Measurements from ENCODE around the gene M6PR. TPM values are rescaled to one million over a fixed set of nuclear protein-coding genes. Genes with fewer than 3 reads are reported as not detected.

Gene M6PR
- total and polyA plus RNA-seq, 10 of the 15 experiments (the other 5 are each of a cell fraction or from before 2014, with no cell fraction given) = 65.4 to 209 (median 139) TPM

DNA sequence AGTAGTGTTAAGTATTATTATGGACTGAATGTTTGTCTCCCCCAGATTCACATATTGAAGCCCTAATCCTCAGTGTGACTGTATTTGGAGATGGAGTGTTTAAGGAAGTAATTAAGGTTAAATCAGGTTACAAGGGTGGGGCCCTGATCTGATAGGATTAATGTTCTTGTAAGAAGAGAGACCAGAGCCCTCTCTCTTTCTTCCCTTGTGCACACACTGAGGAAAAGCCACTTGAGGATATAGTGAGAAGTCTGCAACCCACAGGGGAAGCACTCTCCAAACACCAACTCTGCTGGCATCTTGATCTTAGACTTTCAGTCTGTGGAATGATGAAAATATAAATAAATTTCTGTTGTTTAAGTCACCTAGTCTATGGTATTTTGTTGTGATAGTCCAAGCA lies 37.7 kb upstream of the M6PR start (continued):
- TF ChIP-seq FOS (IDR thresholded peaks at IDR 0.05; ENCODE audit: borderline replicate concordance, extremely low read depth, insufficient read length) = no peak
- TF ChIP-seq HDAC6 (IDR thresholded peaks at IDR 0.05; ENCODE audit: unreplicated experiment) = no peak
- TF ChIP-seq IKZF2 (IDR thresholded peaks at IDR 0.05) = no peak

DNA sequence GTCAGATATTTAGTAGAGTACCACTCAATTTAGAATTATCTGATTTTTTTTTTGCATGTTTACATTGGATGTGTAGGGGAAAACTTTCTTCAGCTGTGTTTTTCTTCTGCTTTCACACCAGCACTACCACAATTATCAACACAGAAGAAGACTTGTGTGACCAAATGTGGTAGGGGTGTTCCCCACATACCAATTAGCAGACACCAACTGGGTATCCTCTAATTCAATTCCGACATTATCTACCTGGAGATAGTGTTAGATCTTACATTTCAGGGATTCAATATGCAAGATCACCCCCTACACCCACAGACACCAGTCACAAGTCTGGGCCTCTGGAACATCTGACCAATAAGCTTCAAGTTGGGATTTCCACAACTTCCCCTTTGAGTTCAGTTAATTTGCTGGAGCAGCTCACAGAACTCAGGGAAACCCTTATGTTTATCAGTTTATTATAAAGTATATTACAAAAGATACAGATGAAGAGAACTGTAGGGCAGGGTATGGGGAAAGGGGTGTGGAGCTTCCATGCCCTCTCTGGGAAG lies 35.8 kb upstream of the M6PR start:
- TF ChIP-seq MTA2 (IDR thresholded peaks at IDR 0.05; ENCODE audit: low read depth) (peak; percentile 73; the same call in 1 of the 2 replicates), CHD2 (IDR thresholded peaks at IDR 0.05; ENCODE audit: borderline replicate concordance, low read depth, low read length) (no peak)
- no peak for FAIRE-seq
- Histone ChIP-seq H2AFZ (ENCODE audit: control insufficient read depth, low read depth, low read length) (no peak overlapping the region), H3K4me3 (no peak overlapping the region), H4K20me1 (ENCODE audit: control insufficient read depth, insufficient read depth) (no peaks in the 10 kb centered on the region), H3K27ac (ENCODE audit: control insufficient read depth, insufficient read depth) (no peak overlapping the region), H3K27me3 (replicated peaks in 1 of 2; ENCODE audit: control insufficient read depth in 2 of 2, insufficient read depth in 2 of 2, low read length in 1 of 2) (no peaks in the 10 kb centered on the region), H3K4me1 (ENCODE audit: control insufficient read depth, insufficient read depth, low read length) (peaks cover 5% of the 10 kb centered on the region; the same call in 1 of the 2 replicates), H3K9me3 (replicated peaks; ENCODE audit: control insufficient read depth, insufficient read depth, low read length) (no peaks in the 10 kb centered on the region), H3K36me3 (ENCODE audit: control insufficient read depth in 2 of 2, insufficient read depth in 2 of 2, low read length in 1 of 2) (no peaks in the 10 kb centered on the region), H3K79me2 (ENCODE audit: control insufficient read depth, insufficient read depth, low read length) (no peaks in the 10 kb centered on the region), H3K9ac (ENCODE audit: control insufficient read depth, insufficient read depth, low read length) (no peak overlapping the region), H3K4me2 (ENCODE audit: control insufficient read depth, insufficient read depth) (no peak overlapping the region)
- in situ Hi-C loops (cut with MboI) (no loop called here), intact Hi-C loops (cut with micrococcal nuclease; ENCODE audit: unreplicated experiment) (no loop called here)
- RAD21 ChIA-PET (ENCODE audit: unreplicated experiment) = no interaction called here
- no TSS peak for BruUV-seq (replicated peaks)
- SMC1A ChIA-PET (ENCODE audit: uncharacterized antibody, unreplicated experiment) = no interaction called here
- DNase-seq (ENCODE audit: low read depth, low spot score) = no peak
- CTCF ChIA-PET = interaction anchor here (0.7 kb wide), 1 partner anchor 441 kb away, joined by 3 read pairs; no protein-coding TSS in a partner anchor
- WGBS (ENCODE audit: insufficient coverage, insufficient replicate concordance, low lambda C conversion rate, missing lambda C conversion rate) = 36% methylated on average over 1 of the region's 1 CpG
- POLR2A ChIA-PET = no interaction called here
- ATAC-seq = no peak

DNA sequence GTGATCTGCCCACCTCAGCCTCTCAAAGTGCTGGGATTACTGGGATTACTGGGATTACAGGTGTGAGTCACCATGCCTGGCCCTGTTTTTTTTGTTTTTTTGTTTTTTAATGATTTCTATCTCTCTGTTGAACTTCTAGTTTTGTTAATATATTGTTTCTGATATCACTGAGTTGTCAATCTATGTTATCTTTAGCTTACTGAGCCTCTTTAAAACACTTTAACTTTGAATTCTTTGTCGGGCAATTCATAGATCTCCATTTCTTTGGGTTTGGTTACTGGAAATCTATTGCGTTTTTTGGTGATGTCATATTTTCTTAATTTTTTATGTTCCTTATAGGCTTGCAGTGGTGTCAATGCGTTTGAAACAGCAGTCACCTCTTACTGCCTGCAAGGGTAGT lies 30.7 kb upstream of the M6PR start:
- Histone ChIP-seq H4K20me1 (ENCODE audit: control insufficient read depth, insufficient read depth) (no peaks in the 10 kb centered on the region), H3K27ac (ENCODE audit: control insufficient read depth, insufficient read depth) (no peak overlapping the region), H3K9me3 (replicated peaks; ENCODE audit: control insufficient read depth, insufficient read depth, low read length) (no peaks in the 10 kb centered on the region), H3K79me2 (ENCODE audit: control insufficient read depth, insufficient read depth, low read length) (no peaks in the 10 kb centered on the region), H2AFZ (ENCODE audit: control insufficient read depth, low read depth, low read length) (no peak overlapping the region), H3K4me2 (ENCODE audit: control insufficient read depth, insufficient read depth) (no peak overlapping the region), H3K36me3 (ENCODE audit: control insufficient read depth in 2 of 2, insufficient read depth in 2 of 2, low read length in 1 of 2) (no peaks in the 10 kb centered on the region), H3K27me3 (replicated peaks in 1 of 2; ENCODE audit: control insufficient read depth in 2 of 2, insufficient read depth in 2 of 2, low read length in 1 of 2) (no peaks in the 10 kb centered on the region), H3K4me3 (no peak overlapping the region), H3K9ac (ENCODE audit: control insufficient read depth, insufficient read depth, low read length) (no peak overlapping the region), H3K4me1 (ENCODE audit: control insufficient read depth, insufficient read depth, low read length) (no peaks in the 10 kb centered on the region)
- WGBS (ENCODE audit: insufficient coverage, insufficient replicate concordance, low lambda C conversion rate, missing lambda C conversion rate) = 64% methylated on average over 3 of the region's 3 CpGs
- in situ Hi-C loops (cut with MboI) = no loop called here
- intact Hi-C loops (cut with micrococcal nuclease; ENCODE audit: unreplicated experiment) = no loop called here
- ChIA-PET SMC1A (ENCODE audit: uncharacterized antibody, unreplicated experiment) (no interaction called here), RAD21 (ENCODE audit: unreplicated experiment) (no interaction called here), POLR2A (no interaction called here), CTCF (no interaction called here)
- no peak for ATAC-seq
- no peak for DNase-seq (ENCODE audit: low read depth, low spot score)
- no peak for FAIRE-seq
- no TSS peak for BruUV-seq (replicated peaks)
- no peak for TF ChIP-seq SREBF1 (IDR thresholded peaks at IDR 0.05; ENCODE audit: low read length)
- no peak for TF ChIP-seq RBBP5 (conservative IDR thresholded peaks at IDR 0.05)
- no peak for TF ChIP-seq RAD51 (IDR thresholded peaks at IDR 0.05)
- TF ChIP-seq CBFB (IDR thresholded peaks at IDR 0.05; ENCODE audit: low read depth) = no peak
- TF ChIP-seq, protein P1, sequence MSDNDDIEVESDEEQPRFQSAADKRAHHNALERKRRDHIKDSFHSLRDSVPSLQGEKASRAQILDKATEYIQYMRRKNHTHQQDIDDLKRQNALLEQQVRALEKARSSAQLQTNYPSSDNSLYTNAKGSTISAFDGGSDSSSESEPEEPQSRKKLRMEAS (IDR thresholded peaks at IDR 0.05; ENCODE audit: low read depth, low read length) = no peak

Measured in GM12878 (cell line).